Fibroblast of the aortic adventitia (primary cell): Measurements from ENCODE around the gene NCLN. TPM values are rescaled to one million over a fixed set of nuclear protein-coding genes. Genes with fewer than 3 reads are reported as not detected.

ENCODE experiments used
- DNase-seq: peaks from one replicate; pipeline ENCODE4 v3.0.0-alpha.2; 2010; ENCODE audit warnings: low read depth
- H3K4me3 ChIP-seq: 2 replicates; pipeline ENCODE4 v1.5.1; 2011; ENCODE audit warnings: low read depth, mild to moderate bottlenecking, control low read depth, low read length, moderate library complexity
- CTCF ChIP-seq: IDR thresholded peaks from 2 replicates; pipeline ENCODE4 v1.5.1; 2011; ENCODE audit warnings: mild to moderate bottlenecking, low read length, control low read depth, inconsistent platforms; ENCODE audit not compliant: insufficient read depth
- total RNA-seq: library from RNA; depleted of rRNA; stranded (reverse); fragments of >200 nt; gene quantifications from 2 replicates; pipeline ENCODE4 v1.2.3, GENCODE V29; 2012; ENCODE audit warnings: low replicate concordance

Gene NCLN
- total RNA-seq, 1 donor: 38.3 TPM

GRCh38 chr19:3176715-3177501 lies 8.8 kb upstream of the NCLN start:
- peak; percentile 54 for DNase-seq
- H3K4me3 ChIP-seq: no peak overlapping the region
- no peak for TF ChIP-seq CTCF

GRCh38 chr19:3178377-3178972 lies 7.3 kb upstream of the NCLN start, which contains the start of gene S1PR4:
S1PR4 (plus strand) TSS chr19:3178769; CDS start chr19:3178793, 24 bp downstream.
- DNase-seq: no peak
- TF ChIP-seq CTCF: no peak
- H3K4me3 ChIP-seq: no peak within 1 kb of the TSS

GRCh38 chr19:3178973-3179738 lies 6.6 kb upstream of the NCLN start:
- TF ChIP-seq CTCF: no peak
- DNase-seq: no peak
- no peak overlapping the region for H3K4me3 ChIP-seq

- no peak for DNase-seq
- no peak overlapping the region for H3K4me3 ChIP-seq
- no peak for TF ChIP-seq CTCF
Observed at GRCh38 chr19:3179739-3180293, 5.9 kb upstream of the NCLN start.

GRCh38 chr19:3183721-3184641 lies 1.7 kb upstream of the NCLN start:
- TF ChIP-seq CTCF: no peak

More at GRCh38 chr19:3183721-3184641, 1.7 kb upstream of the NCLN start:
- no peak for DNase-seq
- H3K4me3 ChIP-seq: no peak overlapping the region
